ENCODE data around the gene COL15A1.
A peak's percentile ranks its signal among the peaks of the same experiment; 100 is the strongest.

Gene COL15A1

DNA sequence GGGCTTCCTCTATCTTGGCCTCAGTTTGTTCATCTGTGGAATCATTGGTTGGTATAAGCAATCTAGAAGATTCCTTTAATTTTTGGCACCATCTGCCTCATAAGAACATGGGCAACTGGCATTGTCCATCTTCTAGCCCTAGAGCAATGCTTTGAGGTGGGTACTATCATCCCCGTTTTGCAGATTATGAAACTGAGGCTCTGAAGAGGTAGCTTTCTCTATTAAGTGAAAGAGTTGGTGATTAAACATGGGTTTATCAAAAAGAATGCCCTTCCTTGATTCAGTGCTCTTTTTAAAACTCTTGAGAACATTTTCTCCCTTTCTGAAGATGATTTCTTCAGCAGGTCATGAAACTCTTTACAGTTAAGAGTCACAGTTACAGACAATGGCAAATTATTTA lies 118.8 kb downstream of the COL15A1 start:
- DNase-seq, result no peak

DNA sequence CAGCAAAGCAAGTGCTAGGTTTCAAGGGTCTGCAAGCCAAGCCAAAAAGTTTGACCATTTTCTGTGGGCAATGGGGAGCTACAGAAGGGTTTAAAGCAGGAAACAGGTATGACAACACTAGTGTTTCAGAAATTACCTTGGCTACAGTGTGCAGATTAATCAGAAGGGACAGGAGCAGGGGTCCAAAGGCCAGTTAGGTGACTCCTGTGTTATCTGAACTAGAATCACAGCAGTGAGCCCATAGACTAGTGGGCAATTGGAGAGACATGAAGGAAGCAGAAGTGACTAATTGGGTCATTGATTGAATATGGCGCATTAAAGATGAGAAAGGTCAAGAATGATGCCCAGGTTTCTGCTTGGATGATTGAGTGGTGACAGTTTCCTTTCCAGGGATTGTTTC lies 119.8 kb downstream of the COL15A1 start:
- no peak for DNase-seq

DNA sequence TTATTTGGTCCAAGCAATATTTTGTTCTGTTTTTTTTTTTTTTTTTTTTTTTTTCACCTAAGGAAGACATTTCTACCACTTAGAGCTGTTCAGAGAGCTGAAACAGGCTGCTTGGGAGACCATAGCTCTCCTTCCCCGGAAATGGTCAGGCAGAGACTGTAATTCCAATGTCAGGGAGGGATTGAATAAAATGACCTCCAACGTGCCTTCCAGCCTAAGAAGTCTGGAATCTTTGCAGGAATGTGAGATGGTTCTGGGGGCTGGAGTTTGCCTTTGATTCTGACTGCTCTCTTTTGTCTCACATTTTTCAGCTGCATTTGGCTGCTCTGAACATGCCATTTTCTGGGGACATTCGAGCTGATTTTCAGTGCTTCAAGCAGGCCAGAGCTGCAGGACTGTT lies 122.9 kb downstream of the COL15A1 start:
- DNase-seq, result no peak

DNA sequence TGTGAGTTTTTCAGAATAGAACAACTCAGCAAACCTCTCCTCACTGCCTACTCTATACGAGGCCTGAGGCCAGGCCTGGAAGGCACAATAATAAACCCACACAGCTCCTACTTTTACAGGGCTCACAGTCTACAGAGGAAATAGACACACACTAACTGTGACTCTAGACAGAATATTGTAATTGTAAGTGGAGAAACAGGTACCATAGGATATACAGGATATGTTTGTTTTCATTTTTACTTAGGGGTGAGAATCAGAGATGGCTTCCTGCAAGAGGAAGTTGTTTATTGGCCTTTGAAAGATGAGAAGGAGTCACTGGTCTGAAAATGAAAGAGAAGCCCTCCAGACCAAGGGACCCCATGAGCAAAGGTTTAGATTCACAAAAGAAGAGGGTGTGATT lies 125.4 kb downstream of the COL15A1 start:
- no peak for DNase-seq

DNA sequence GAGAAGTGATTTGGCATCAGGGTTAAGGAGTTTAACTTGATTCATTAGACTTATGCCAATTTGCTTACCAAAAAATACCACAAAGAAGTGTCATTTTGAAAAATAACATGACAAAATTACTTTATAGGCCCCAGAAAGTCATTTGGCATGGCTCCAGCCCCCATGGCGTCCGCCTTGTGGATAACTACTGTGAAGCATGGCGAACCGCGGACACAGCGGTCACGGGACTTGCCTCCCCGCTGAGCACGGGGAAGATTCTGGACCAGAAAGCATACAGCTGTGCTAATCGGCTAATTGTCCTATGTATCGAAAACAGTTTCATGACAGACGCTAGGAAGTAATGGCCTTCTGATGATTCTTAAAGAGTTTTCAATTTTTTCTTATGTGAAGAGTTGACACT lies 125.8 kb downstream of the COL15A1 start:
- no peak for DNase-seq

DNA sequence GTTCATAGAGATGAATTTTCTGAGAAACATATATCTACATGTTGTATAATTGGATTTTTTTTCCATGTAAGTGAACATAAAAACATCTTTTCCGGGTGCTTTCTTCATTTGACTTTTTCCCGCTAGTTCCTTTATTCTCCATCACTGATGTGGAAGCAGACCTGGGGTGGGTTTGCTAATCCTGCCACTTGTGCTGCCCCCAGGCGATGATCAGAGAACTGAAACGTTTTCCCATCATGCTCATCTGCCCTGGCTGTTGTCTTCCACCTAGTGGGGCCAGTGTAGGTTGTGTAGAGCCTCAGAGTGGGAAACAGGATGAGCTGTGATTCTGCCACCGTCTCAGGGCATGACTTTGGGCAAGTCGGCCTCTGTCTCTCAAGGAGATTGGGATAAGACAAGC lies 127.0 kb downstream of the COL15A1 start:
- no peak for DNase-seq

DNA sequence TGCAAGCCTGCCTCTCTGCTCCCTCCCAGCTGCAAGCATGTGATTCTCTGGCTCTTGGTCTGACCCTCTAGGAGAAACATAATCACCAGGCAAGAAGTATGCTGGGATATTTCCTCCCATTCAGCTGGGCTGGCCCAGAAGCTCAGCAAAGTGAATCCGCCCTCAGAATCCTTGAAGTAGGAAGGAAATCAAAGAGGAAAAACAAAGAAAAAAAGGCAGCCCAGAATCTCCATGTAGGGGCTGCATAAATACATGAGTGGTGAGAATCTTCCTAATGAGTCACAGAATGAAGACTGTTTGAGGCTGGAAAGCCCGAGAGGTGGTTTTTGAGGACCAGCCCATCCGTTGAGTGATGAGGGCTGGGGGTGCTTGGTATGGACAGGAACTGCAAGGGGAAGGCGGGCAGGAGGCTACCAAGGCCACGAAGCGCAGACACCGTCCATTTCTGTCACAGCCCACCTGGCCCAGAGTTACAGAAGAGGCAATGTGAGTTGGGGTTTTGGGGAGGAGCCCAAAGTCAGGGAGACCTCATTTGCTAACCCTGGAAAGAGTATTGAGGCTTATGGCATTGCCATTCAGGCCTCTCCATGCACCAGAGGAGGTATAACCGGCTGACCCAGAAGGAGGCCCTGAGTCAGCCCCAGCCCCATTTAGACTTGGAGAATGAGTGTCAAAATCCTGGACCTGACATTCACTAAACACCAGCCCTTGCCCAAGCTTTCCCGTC lies 127.8 kb downstream of the COL15A1 start:
- DNase-seq, result no peak

DNA sequence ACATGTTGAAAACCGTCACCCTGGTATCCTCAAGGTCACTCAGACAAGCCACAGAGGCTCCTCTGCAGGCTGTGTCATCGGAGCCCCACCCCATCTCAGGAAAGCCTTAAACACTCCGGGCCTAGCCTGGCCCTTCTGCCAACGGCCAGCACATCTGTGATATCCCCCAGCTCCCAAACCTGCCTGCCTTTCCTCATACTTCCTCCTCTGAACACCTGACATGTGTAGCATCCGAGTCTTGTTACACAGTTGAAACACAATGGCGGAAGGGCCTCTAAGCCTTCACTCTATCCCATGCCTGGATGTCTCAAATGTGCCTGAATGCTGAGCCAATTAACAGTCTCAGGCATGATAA lies 128.3 kb downstream of the COL15A1 start:
- no peak for DNase-seq

DNA sequence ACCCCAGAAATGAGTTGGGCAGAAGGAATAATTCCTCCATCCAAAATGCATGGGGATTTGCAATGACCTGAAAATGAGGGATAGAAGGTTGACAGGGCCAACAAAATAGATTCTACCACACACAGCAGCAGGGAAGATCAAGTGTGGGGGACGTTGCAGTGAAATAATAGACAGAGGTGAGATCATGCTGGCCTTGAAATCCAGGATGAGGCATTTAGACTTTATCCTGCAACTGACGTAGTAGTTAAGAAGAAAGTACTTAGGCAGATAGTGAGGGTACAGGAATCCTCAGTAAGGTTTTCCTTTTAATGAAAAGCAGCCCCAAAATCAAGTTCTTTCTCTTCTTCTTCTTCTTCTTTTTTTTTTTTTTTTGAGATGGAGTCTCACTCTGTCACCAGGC lies 129.6 kb downstream of the COL15A1 start:
- DNase-seq, result no peak

DNA sequence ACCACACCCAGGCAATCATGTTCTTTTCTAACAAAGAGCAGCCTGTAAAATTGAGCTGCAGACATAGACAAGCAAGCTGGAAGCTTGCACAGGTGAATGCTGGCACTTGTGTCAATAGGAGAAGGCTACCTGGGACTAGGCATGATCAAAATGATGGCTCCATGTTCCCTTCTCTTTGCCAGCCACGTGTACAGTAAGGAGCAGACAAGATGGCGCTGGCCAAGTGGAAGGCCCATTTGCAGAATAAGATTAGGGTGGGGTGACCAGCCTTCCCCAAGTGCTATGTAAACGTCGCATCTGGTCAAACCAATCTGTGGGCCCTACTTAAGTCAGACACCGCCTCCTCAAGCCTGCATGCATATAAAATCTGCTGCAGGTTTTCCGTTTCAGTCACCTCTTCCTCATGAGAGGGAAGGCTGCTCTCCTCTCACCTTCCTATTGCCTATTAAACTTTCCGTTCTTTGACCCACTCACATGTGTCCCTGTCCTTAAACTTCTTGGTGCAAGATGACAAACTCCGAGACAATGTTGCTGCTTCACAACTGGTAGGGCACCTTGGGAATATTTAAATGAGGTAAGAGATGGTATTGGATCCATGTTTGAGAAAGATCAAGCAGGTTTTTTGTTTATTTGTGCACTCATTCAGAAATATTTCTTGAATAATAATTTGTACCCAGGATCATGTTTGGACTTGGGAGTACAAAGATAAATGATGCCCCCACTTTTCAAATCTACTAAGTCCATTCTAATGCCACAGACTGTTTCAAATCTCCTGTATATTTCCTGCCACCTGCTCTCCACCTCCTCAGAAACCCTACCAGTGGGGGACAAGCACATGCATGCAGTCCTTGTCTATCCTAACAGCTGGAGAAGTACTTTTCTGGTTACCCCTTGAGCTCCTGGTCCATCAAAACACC lies 130.5 kb downstream of the COL15A1 start:
- no peak for DNase-seq

DNA sequence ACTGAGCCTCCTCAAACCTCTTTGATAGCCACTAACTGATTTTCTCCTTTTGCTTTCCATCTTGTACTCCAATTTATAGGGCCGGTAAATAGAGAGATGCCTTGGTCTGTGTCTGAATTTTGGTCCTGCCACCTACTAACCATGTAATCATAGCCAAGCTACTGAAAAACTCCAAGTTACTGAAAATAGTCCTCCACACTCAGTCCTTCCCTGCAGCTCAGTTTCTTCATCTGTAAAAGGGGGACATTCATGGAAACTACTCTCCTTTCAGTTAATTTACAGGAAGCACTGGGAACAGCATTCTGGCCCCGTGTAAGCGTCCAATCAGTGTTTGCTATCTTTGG lies 131.2 kb downstream of the COL15A1 start:
- no peak for DNase-seq

DNA sequence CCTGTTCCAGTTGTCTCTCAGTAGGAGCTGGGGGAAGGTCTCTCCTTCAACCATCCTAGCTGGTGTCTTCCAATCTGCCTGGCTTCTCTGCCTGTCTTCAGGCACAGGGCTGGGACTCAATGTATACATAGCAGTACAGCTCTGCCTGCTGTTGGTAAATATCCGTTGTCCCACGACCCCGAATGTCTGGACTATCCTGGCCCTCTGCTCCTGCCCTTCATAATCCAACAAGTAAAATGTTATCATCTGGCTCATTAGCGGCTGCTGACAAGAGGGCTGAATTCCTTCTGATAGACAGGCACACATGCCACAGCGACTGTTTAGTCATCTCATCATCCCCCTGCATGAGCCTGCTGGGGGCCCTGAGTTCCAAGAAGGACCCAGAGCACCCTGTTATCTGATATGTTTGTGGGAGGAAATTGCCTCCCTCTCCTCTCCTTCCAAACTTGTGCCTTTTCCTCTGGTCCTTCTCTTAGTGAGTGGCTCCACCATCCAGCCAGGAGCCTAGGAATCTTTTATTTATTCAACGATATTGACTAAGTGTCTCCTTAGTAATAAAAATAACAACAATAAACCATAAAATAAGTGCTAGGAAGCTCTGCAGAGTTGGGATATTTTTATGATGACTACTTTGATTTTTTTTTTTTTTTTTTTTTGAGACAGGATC lies 131.7 kb downstream of the COL15A1 start:
- no peak for DNase-seq

DNA sequence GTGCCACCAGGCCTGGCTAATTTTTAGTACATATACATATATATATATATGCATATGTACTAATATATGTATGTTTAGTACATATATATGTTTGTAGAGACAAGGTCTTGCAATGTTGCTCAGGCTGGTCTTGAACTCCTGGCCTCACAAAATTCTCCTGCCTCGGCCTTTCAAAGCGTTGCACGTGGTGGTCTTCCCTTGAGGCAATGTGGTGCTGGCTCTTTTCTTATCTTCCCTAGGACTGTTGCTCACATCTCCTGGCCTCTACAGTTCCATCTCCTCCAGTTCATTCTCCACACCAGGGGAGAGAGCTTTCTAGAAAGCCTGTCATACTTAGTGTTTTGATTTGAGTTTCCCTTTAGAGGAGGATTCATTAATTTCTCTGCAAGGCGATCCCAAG lies 132.3 kb downstream of the COL15A1 start:
- DNase-seq, result no peak

DNA sequence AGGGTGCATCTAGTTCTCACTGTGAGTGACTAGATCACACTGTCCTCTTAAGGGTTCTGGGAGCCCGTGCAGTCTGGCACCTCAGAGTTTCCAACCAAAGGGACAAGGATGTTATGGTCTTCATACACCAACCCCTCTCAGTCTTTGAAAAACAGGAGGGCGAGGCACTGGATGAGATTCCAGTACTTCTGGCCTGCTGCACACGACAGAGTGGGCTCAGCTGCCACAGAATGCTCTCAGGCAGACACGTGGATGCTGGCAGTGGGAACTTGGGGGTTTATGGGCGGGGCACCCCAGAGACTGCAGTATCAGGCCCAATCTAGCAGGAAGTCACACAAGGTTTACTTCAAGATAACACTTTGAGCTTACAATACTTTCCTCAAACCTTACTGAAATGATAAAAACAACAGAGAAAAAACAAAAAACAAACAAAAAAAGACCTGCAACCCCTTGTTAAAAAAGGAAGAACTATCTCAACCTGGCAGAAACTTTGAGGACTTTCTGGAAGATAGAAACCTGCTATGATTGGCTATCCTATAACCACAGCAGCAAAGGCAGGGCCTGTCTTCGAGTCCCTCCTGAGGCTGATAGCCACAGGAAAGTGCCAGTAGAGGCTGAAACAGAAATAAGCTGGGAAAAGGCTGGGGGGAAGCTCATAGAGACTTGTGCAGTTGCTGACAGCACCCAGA lies 132.9 kb downstream of the COL15A1 start:
- peak; percentile 69 for DNase-seq

DNA sequence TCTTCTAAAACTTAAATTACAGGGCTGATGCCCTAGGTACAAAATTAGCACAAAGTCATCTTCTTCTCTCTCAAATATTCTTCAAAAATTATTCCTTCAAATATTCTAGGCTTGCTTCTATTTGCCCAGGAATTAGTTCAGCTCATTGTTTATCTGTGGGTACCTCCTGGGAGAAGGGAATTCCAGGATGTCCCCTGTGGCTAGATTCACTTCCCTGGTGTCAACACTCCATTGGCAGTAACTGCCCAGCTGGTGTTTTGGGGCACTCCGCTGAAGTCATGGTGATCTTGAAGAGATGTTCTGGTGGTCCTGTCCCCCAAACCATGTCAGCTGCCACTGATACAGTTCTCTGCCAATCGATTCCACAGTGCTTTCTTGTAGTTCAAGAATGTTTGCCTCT lies 135.0 kb downstream of the COL15A1 start:
- no peak for DNase-seq

DNA sequence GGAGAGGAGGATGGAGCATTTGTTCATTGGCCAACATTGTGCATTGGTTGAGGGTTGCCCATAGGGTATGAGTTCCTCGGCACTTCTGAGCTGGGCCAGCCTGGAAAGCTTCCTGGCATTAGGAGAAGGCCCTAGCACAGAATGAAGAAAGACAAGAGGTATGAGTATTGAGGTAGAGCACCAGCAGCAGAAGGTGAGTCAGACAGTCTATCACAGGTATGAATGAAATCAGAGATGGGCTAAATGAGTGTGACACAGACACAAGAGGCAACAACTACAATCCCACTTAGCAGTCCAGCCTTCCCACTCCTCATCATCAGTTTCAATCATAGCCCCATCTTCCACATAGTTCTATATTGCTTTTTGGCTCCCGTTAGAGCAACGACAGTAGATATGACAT lies 135.8 kb downstream of the COL15A1 start:
- DNase-seq, result no peak

DNA sequence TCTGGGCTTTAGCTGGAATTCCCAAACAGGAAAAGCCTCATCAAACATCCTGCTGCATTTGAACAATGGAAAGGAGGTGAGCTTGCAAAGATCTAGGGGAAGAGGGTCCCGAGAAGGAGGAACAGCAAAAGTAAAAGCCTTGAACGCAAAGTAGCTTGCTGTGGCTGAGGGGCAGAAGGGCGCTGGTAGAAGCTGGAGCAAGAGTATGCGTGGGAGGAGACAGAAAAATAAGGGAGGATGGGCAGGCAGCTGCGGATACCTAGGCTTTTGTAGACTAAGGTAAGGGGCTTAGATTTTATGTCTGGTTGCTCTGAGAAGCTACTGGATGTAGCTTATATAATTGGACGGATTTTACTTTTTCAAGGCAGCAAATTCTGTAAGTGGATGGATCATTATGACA lies 139.3 kb downstream of the COL15A1 start:
- no peak for DNase-seq

DNA sequence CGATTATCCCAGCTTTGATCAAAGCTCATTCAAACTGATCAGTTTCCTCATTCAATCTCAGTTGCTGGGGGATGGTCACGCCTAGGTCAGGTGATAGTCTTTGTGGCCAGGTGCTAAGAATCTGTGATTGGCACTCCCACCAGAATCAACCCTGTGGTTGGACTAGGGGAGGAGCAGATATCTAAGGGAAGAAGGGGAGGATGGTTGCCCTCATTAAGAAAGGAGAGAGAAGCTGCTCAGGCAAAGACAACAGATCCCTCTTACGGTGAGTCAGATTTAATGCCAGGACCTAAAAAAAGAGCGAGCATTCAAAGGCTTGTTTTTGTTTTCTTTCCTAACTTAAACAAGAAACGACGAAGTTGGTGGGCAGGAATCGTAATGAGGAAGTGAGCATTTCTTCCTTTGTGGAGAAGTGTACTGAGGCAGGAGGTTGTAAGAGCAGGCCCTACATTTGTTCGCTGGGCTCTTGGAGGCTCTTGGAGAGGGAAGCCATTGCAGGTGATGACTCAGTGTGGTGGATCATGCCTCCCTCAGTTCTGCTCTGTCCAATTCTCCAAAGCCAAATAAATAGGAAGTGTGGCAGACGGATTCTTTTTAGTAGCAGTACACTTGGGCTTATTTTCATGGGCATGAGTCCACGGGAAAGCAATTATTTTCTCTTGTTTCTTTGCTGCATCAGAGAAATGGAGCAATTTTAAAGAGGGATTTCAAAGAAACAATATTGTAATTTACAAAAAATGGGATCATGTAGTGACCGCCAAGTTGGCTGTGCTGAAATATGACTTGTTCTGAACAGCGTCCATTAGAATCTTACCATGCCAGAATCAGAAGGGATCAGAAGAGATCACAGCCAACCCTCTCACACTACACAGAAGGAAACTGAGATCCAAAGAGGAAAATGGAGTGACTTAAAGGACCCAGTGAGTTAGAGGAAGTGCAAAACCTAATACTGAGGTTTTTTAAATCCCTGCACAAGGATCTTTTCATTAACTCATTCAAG lies 142.5 kb downstream of the COL15A1 start:
- no peak for DNase-seq

DNA sequence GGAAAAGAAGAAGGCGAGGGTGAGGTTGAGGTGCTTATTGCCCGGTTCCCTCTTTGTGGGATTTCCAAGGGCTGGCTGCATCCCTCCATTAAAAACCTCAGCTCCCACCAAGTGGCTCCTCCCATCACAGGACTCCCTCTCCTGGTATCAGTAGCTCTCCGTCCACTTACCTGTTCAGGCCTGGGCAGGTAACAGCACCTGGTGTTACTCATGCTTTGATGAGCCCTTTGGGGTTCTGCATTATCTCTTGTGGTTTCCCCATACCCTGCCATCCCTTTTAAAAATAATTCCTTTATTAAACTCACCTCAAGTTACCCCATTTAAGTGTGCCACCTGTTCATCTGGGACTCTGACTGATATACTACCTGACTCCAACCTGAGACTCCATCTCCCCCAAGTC lies 143.8 kb downstream of the COL15A1 start:
- no peak for DNase-seq

DNA sequence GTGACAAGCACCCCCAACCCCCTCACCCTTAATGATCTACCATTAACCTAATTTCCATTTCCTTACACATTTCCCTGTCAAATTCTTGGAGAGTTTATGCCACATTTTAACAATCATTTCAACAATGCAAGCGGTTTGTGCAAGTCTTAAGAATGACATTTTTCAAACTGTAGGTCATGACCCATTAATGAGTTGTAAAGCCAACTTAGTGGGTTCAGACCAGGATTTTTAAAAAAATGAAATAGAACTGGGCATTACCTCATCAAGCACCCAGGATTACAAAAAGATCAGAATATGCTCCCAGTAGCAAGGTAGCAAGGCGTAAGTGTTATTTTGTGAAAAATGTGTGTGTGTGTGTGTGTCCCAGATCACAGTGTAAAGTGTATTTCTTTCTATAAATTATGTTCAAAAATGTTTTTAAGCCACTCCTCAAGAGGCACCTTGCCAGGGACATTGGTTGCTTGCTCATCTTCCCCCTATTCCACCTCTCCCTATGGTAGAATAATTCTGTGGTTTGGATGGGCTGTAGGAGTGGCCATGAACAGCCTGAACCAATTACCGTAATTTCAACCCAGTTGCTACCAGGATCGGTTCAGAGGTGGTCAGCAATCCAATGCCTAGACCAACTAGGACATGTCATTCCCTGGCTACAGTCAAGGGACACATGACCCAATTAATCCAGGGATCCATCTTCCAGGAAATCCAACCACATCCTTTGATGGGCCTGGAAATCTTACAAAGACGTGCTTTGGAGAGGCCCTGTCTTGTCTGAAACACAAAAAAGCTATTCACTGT lies 146.8 kb downstream of the COL15A1 start:
- no peak for DNase-seq

All from activated CD8-positive, alpha-beta memory T cell treated with anti-CD3 and anti-CD28 coated beads for 24 hours (primary cell).